22Rv1 (cell line): ENCODE results near the gene CCSER1.
A peak's percentile ranks its signal among the peaks of the same experiment; 100 is the strongest.

Experiments
- H3K27ac ChIP-seq: fragments of 450-650 bp; 2 replicates; pipeline ENCODE4 v1.5.1; 2017
- ZFX ChIP-seq: fragments of 450-650 bp; IDR thresholded peaks from 2 replicates; pipeline ENCODE4 v1.6.1; 2017; ENCODE audit warnings: antibody characterized with exemption, borderline replicate concordance
- TF ChIP-seq, protein P1 (sequence below): fragments of 450-650 bp; IDR thresholded peaks from 2 replicates; pipeline ENCODE4 v1.5.1; 2017; ENCODE audit warnings: mild to moderate bottlenecking

CCSER1 gene

DNA sequence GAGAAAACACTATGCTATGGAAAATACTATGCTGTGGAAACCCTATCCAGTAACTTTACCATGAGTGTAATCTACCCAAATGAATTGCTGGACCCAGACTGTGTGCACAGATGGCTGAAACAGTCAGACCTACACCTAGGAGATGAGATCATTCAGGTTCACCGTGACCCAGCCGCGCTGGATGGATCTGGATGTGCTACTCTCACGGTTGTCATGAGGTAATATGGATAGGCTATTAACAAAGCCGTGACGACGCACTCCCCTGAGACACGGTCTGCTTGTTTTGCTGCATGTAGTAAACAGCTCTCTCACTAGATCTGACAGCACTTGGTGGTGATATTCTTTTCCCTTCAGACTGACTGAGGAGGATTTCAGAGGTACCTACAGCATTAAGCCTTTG lies 1344.1 kb downstream of the CCSER1 start:
- H3K27ac ChIP-seq: no peak overlapping the region
- TF ChIP-seq, protein P1, sequence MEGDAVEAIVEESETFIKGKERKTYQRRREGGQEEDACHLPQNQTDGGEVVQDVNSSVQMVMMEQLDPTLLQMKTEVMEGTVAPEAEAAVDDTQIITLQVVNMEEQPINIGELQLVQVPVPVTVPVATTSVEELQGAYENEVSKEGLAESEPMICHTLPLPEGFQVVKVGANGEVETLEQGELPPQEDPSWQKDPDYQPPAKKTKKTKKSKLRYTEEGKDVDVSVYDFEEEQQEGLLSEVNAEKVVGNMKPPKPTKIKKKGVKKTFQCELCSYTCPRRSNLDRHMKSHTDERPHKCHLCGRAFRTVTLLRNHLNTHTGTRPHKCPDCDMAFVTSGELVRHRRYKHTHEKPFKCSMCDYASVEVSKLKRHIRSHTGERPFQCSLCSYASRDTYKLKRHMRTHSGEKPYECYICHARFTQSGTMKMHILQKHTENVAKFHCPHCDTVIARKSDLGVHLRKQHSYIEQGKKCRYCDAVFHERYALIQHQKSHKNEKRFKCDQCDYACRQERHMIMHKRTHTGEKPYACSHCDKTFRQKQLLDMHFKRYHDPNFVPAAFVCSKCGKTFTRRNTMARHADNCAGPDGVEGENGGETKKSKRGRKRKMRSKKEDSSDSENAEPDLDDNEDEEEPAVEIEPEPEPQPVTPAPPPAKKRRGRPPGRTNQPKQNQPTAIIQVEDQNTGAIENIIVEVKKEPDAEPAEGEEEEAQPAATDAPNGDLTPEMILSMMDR: no peak
- TF ChIP-seq ZFX: no peak

DNA sequence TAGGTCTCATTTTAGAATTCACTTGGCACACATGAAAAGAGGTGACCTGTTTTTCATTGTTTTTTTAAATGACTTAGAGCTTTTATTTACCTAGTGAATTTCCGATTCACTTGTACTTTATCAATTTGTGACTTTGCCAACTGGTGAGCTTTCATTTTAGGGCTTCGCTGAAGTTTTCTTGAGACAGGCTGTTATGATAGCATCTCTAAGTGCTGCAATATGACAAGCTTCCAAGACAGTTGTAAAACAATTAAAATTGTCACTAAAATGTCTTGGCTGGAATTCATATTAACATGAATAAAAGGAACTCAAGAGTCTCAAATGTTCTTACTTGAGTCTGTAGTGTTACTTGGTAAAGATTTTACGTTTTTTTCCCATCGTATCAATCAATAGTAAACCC lies 1344.9 kb downstream of the CCSER1 start:
- H3K27ac ChIP-seq: no peak overlapping the region
- no peak for TF ChIP-seq ZFX
- TF ChIP-seq, protein P1: no peak

DNA sequence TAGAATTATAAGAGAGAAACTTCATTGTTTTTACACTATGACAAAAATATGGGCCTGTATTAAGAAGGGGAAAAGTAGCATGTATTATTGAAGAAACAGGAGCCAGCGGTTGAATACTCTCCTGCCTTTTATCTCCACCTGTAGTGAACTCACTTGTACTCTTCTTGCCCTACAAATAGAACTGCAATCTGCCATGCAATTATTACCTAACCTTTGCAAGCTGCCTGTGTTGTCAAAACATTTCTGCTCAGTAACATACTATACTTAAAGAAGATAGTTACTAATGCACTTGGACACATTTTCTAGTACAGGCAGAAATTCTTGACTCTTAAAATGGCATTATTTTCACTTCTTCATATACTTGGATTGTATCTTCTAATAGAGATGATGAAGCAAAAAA lies 1358.2 kb downstream of the CCSER1 start:
- TF ChIP-seq ZFX: no peak
- TF ChIP-seq, protein P1: no peak
- no peak overlapping the region for H3K27ac ChIP-seq

DNA sequence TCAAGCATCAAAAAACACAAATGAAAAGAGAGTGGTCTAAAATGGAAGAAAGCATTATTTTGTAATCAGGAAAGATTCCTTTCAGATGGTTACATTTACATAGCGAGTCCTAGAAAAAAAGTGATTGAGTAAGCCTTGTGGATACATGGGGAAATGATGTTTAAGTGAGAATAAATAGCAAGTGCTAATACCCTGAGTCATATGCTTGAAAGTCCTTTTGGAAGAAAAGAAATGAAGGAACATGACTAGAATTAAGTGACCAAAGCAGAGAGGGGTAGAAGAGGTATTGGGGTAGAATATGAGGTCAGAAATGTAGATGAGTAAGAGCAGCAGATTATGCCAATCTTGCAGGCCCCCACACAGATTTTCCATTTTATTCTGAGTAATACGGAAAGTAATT lies 1361.8 kb downstream of the CCSER1 start:
- TF ChIP-seq, protein P1: no peak
- TF ChIP-seq ZFX: no peak
- H3K27ac ChIP-seq: no peak overlapping the region

DNA sequence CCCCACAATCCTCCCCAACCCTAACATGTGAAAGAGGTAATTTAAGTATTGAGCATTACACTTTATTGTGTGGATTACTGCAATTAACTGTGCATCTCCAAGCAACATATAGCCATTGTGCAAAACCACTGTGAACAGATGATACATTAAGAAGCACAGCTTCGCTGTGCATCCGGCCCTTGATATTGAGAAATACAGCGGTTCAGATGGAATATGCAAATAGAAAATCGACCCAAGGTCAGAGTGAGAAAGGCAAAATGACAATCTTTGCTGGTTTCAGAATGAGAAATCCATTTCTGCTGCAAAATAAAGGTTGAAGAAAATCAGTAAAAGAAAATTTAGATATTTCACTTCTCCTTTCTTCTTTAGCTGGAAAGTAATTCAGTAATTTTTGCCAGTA lies 1370.7 kb downstream of the CCSER1 start:
- H3K27ac ChIP-seq: no peak overlapping the region
- no peak for TF ChIP-seq ZFX
- TF ChIP-seq, protein P1: no peak

DNA sequence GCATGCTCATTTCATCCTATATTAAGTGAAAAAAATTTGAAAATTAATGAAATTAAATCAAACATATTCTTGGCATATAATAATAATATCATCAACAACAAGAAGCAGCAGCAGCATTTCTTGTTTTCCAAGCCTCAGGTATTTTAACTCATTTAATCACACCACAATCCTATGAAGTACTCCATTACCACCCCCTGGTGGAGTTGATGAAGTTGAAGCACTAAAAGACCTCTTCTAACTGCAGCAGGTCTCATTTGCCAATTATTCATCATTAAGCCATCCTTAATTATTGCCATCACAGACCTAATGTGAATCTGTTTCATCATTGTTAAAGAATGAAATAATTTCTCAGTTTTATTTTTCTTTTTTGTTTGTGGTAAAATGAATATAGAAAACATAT lies 1375.2 kb downstream of the CCSER1 start:
- H3K27ac ChIP-seq: no peak overlapping the region
- TF ChIP-seq, protein P1: peak; percentile 40; the same call in 1 of the 2 replicates
- TF ChIP-seq ZFX: no peak

DNA sequence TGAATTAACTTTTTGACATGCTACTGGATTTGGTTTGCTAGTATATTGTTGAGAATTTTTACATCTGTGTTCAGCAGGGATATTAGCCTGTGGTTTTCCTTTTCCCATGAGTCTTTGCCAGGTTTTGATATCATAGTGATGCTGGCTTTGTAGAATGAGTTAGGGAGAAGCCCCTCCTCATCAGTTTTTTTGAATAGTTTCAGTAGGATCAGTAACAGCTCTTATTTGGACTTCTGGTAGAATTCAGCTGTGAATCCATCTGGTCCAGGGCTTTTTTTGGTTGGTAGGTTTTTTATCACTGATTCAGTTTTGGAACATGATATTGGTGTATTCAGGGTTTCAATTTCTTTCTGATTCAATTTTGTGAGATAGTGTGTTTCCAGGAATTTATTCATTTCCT lies 1386.1 kb downstream of the CCSER1 start:
- TF ChIP-seq, protein P1: no peak
- H3K27ac ChIP-seq: no peak overlapping the region
